Right lung (tissue), 5 donors: Measurements from ENCODE around the gene RMND5B. TPM values are rescaled to one million over a fixed set of nuclear protein-coding genes. Genes with fewer than 3 reads are reported as not detected.
"Not testable (repeated sequence)": the region's sequence is repeated elsewhere in the genome, so short reads cannot be mapped to it uniquely, and the experiment has no call there.

ENCODE experiments used
- DNase-seq, 2 donors: peaks; one replicate each; pipeline ENCODE4 v3.0.0-alpha.2; 2013
- polyA plus RNA-seq, 5 donors: library from polyadenylated mRNA; unstranded; fragments of 120-200 nt; gene quantifications; one replicate each; pipeline versions ENCODE4 v1.2.1 to v1.2.3, GENCODE V29; 2013; ENCODE audit warnings: inconsistent platforms in 1 of 5, low replicate concordance in 1 of 5; ENCODE audit not compliant: insufficient read length in 5 of 5, insufficient read depth in 1 of 5

The RMND5B gene
- polyA plus RNA-seq, 5 donors: 23.9 to 33.9 (median 27.7) TPM

- not testable (repeated sequence) for DNase-seq
Measured at GRCh38 chr5:178127300-178128009, 3.4 kb upstream of the RMND5B start.

GRCh38 chr5:178129296-178129695 lies 1.5 kb upstream of the RMND5B start:
- DNase-seq: no peak

DNA sequence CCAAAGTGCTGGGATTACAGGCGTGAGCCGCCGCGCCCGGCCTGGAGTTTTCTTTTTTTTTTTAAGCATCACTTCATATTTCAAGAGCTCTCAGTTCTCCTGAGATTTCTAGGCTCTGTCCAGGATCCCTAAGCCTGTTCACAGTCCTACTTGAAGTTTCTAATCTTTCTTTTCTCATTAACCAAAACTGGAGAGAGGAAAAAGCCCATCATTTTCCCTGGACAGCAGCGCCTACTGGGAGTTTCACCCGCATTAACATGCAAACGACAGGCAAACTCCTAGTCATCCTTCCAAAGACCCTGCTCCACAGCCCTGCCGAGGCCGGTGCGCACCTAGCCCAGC lies 609 bp upstream of the RMND5B start:
- not testable (repeated sequence) for DNase-seq

DNA sequence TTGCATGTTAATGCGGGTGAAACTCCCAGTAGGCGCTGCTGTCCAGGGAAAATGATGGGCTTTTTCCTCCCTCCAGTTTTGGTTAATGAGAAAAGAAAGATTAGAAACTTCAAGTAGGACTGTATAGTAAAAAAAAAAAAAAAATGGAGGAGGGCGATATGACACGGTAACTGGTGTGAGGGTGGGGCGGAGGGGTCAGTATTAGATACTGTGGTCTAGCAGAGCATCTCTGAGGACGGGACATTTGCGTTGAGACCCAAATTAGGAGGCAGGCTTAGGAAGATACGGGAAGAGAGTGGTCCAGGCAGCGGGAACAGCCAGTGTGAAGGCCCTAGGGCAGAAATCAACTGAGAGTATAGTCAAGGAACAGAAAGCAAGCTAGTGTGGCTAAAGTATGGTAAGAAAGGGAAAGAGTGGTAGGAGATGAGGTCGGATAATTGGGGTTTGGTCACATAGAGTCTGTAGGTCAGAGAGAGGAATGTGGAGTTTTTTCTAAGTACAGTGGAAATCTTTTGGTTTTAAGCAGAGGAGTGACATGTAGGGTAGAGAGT lies 707 bp downstream of the RMND5B start:
- DNase-seq: no peak

GRCh38 chr5:178136990-178137389 lies 6.2 kb downstream of the RMND5B start:
- no peak for DNase-seq

DNA sequence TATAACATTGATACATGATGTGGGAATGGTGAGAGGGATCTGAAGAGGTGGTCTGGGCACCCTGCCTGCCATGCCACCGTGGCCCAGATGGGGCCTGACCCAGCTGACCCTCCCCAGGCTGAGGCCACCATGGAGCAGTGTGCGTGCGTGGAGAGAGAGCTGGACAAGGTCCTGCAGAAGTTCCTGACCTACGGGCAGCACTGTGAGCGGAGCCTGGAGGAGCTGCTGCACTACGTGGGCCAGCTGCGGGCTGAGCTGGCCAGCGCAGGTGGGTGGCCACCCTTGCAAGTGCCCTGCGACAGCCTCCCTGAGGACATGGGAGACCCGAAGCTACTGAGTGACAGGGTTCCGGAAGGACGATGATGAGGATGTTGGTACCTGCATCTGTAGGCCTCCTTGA lies 7.2 kb downstream of the RMND5B start:
- DNase-seq: no peak

GRCh38 chr5:178141550-178141949 lies 10.7 kb downstream of the RMND5B start:
- no peak for DNase-seq

DNA sequence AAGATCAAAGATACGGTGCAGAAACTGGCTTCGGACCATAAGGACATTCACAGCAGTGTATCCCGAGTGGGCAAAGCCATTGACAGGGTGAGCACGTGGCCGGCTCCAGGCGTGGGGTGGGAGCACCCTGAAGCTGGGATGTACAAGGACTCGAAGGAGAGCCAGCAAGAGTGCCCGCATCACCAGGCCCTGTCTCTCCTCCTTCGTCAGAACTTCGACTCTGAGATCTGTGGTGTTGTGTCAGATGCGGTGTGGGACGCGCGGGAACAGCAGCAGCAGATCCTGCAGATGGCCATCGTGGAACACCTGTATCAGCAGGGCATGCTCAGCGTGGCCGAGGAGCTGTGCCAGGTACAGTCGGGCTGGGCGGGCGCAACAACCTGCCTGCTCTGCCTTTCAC lies 11.8 kb downstream of the RMND5B start:
- DNase-seq: no peak

DNA sequence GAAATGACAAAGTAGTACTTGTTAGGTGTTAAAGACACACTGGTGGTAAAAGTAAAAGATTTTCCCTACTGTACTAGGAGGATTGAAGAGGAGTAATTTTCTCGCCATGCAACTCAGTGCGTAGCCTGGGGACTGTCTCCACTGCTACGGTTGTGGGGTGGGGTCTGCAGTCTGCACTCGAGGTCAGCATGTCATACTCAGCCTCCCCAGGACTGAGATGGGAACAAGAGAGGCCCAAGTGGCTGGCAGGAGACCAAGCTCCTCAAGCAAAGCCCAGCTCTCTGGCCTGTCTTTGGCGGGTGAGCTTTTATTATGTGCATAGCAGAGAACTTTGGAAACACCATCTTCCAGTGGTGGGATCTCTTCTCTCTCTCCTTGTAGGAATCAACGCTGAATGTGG lies 12.4 kb downstream of the RMND5B start:
- DNase-seq: no peak

DNA sequence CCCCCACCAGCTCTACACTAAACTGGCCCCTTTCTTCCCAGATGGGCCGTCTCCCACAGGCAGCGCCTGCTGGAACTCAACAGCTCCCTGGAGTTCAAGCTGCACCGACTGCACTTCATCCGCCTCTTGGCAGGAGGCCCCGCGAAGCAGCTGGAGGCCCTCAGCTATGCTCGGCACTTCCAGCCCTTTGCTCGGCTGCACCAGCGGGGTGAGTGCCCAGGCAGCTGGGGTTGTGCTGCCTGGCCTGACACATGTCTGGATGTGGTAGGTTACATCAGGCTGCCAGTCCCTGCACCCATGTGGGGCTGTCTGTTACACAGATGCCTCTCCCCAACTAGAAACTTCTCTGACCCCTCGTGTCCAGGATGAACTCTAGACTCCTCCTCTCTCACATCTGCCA lies 13.1 kb downstream of the RMND5B start:
- peak; percentile 77 to 80 for DNase-seq

DNA sequence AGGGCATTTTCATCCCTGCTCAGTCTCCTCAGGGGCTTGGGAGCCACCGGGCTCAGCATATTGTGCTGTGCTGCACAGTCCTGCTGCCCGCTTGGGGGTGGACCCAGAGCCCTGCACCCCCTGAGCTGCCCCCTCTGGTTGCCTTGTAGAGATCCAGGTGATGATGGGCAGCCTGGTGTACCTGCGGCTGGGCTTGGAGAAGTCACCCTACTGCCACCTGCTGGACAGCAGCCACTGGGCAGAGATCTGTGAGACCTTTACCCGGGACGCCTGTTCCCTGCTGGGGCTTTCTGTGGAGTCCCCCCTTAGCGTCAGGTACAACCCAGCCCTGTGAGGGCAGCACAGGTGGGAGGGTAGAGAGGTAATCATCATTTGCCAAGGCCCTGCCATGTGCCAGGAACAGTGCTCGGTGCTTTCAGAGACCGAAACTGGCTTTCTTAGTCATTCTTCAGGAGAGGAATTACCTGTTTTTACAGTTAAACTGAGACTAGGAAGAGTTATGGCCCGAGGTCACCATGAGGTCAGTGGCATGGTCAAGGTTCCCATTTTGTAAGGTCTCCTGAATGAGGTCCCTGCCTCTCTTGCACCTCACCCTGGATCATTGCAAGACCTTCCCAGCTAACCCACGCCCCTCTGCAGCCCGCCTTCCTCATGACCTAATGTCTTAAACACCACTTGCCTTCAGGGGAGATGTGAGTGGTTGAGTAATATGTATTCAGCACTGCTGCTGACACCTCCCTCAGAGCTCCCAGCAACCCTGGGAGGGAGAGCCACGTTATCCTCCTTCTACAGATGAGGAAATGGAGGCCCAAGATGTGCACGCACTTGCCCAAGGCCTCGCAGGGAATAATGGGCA lies 15.4 kb downstream of the RMND5B start:
- peak in 1 of 2 donors; percentile 21 for DNase-seq

GRCh38 chr5:178147406-178147805 lies 16.6 kb downstream of the RMND5B start:
- DNase-seq: no peak

GRCh38 chr5:178149199-178149932 lies 18.6 kb downstream of the RMND5B start:
- no peak for DNase-seq

GRCh38 chr5:178150977-178151734 lies 20.3 kb downstream of the RMND5B start:
- no peak for DNase-seq

GRCh38 chr5:178152491-178153444 lies 22.0 kb downstream of the RMND5B start:
- DNase-seq: no peak

- DNase-seq: peak; percentile 97 to 98
Measured at GRCh38 chr5:178153530-178154340, 22.9 kb downstream of the RMND5B start, which contains the start of gene NHP2. Gene NHP2, minus strand, starts transcription at chr5:178153885. Its CDS starts 68 bp downstream, at chr5:178153817.

GRCh38 chr5:178155065-178155464 lies 24.3 kb downstream of the RMND5B start:
- no peak for DNase-seq

GRCh38 chr5:178160176-178160575 lies 29.4 kb downstream of the RMND5B start:
- DNase-seq: no peak

DNA sequence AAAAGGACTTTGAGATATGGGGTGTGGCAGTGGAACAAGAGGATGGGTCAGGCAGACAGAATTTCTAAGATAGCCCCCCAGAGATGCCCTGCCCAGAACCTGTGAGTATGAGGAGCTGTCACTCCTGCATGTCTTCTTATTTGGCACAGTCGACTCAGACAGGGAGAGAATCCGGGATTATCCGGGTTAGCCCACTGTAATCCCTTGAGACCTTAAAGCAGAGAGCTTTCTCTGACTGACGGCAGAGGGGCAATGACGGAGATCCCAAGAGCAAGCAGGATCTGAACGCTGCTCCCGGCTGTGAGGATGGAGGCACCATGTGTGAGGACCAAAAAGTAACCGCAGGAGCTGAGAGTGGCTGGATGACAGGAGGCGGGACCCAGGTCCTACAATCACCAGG lies 31.7 kb downstream of the RMND5B start:
- no peak for DNase-seq
